GDM1 (cell line): Measurements from ENCODE around the gene MAP3K7CL.
"Not testable (repeated sequence)": the region's sequence is repeated elsewhere in the genome, so short reads cannot be mapped to it uniquely, and the experiment has no call there.

Source experiments
- DNase-seq: peaks from one replicate; lab custom pipeline; 2025; lab: John Stamatoyannopoulos, UW

Gene MAP3K7CL

GRCh38 chr21:29133796-29134195, 3.4 kb downstream of the MAP3K7CL start:
- no peak for DNase-seq

- no peak for DNase-seq
Observed at GRCh38 chr21:29135481-29135880, 5.0 kb downstream of the MAP3K7CL start.

- DNase-seq, result no peak
Observed at GRCh38 chr21:29136033-29136432, 5.6 kb downstream of the MAP3K7CL start.

GRCh38 chr21:29144736-29145353, 14.4 kb downstream of the MAP3K7CL start:
- DNase-seq, result no peak

- no peak for DNase-seq
Observed at GRCh38 chr21:29145354-29145782, 14.9 kb downstream of the MAP3K7CL start.

- DNase-seq, result no peak
Observed at GRCh38 chr21:29145852-29146453, 15.5 kb downstream of the MAP3K7CL start.

- DNase-seq, result no peak
Observed at GRCh38 chr21:29146726-29147125, 16.3 kb downstream of the MAP3K7CL start.

GRCh38 chr21:29148530-29148929, 18.1 kb downstream of the MAP3K7CL start:
- no peak for DNase-seq

- DNase-seq, result no peak
Observed at GRCh38 chr21:29149808-29150425, 19.5 kb downstream of the MAP3K7CL start.

- no peak for DNase-seq
Observed at GRCh38 chr21:29151931-29152330, 21.5 kb downstream of the MAP3K7CL start.

- DNase-seq, result no peak
Observed at GRCh38 chr21:29152916-29153315, 22.5 kb downstream of the MAP3K7CL start.

- no peak for DNase-seq
Observed at GRCh38 chr21:29154270-29154669, 23.8 kb downstream of the MAP3K7CL start.

- no peak for DNase-seq
Observed at GRCh38 chr21:29155118-29155932, 24.9 kb downstream of the MAP3K7CL start.

- no peak for DNase-seq
Observed at GRCh38 chr21:29155933-29156260, 25.5 kb downstream of the MAP3K7CL start.

- DNase-seq, result no peak
Observed at GRCh38 chr21:29157080-29157479, 26.6 kb downstream of the MAP3K7CL start.

- no peak for DNase-seq
Observed at GRCh38 chr21:29159842-29160241, 29.4 kb downstream of the MAP3K7CL start.

GRCh38 chr21:29162825-29163224, 32.4 kb downstream of the MAP3K7CL start:
- DNase-seq, result not testable (repeated sequence)

- DNase-seq, result no peak
Observed at GRCh38 chr21:29163341-29164115, 33.1 kb downstream of the MAP3K7CL start.

GRCh38 chr21:29164323-29164942, 34.0 kb downstream of the MAP3K7CL start:
- DNase-seq, result no peak

GRCh38 chr21:29166323-29166722, 35.9 kb downstream of the MAP3K7CL start:
- DNase-seq, result no peak

- no peak for DNase-seq
Observed at GRCh38 chr21:29166853-29167252, 36.4 kb downstream of the MAP3K7CL start.

- DNase-seq, result not testable (repeated sequence)
Observed at GRCh38 chr21:29167481-29167880, 37.0 kb downstream of the MAP3K7CL start.
